Gastrocnemius medialis (tissue), 4 donors: ENCODE results near the gene PLA2G5. TPM values are rescaled to one million over a fixed set of nuclear protein-coding genes. Genes with fewer than 3 reads are reported as not detected.

ENCODE experiments used
- ATAC-seq, 2 donors: fragments of 150-250 bp; one replicate each; pipeline ENCODE4 v1.9.1; 2016
- DNase-seq, 2 donors: peaks; one replicate each; pipeline ENCODE4 v3.0.0-alpha.2; 2019
- H3K27ac ChIP-seq, 4 donors: fragments of 200-600 bp; sonication (generic); 1 replicate in 1 of 4; 2 replicates in 3 of 4; pipeline ENCODE4 v1.5.1; 2016 to 2018; ENCODE audit warnings: mild to moderate bottlenecking in 2 of 4, moderate library complexity in 1 of 4
- H3K27me3 ChIP-seq, 3 donors: fragments of 200-600 bp; sonication (generic) in 2 of 3; 1 replicate in 1 of 3; 2 replicates in 2 of 3; pipeline versions ENCODE4 v1.5.1 to v1.6.0; 2016 to 2019; ENCODE audit warnings: mild to moderate bottlenecking in 1 of 3, moderate library complexity in 1 of 3
- H3K36me3 ChIP-seq, 2 donors: fragments of 200-600 bp; sonication (generic) in 1 of 2; one replicate each; pipeline ENCODE4 v1.5.1; 2017 to 2018
- H3K4me1 ChIP-seq, 2 donors: fragments of 200-600 bp; sonication (generic) in 1 of 2; one replicate each; pipeline ENCODE4 v1.5.1; 2016 to 2017; ENCODE audit warnings: mild to moderate bottlenecking in 2 of 2
- H3K4me3 ChIP-seq, 4 donors: fragments of 200-600 bp; sonication (generic) in 3 of 4; 1 replicate in 1 of 4; 2 replicates in 3 of 4; pipeline ENCODE4 v1.5.1; 2016 to 2019; ENCODE audit warnings: mild to moderate bottlenecking in 2 of 4
- H3K9me3 ChIP-seq, 3 donors: fragments of 200-600 bp; sonication (generic) in 2 of 3; 1 replicate in 1 of 3; 2 replicates in 2 of 3; pipeline ENCODE4 v1.5.1; 2016 to 2019
- POLR2A ChIP-seq, 2 donors: fragments of 450-650 bp; IDR thresholded peaks; one replicate each; pipeline ENCODE4 v1.6.1; 2017; ENCODE audit warnings: antibody characterized with exemption in 2 of 2, mild to moderate bottlenecking in 2 of 2, moderate library complexity in 2 of 2
- in situ Hi-C, 4 donors: fragments of 200-750 bp; cut with MboI; loops; one replicate each; pipeline versions ENCODE4 v1.15.0 to v1.8.0; 2017; ENCODE audit warnings: low sequenced_read_pairs in 4 of 4
- intact Hi-C: fragments of 100-400 bp; cut with DNase I; formaldehyde crosslinking; loops from one replicate; pipeline ENCODE4 v1.15.1; 2023; ENCODE audit warnings: low total_unique reads
- total RNA-seq, 4 donors: library from RNA; depleted of rRNA; stranded (reverse); fragments of >200 nt; gene quantifications; one replicate each; pipeline versions ENCODE4 v1.1.0 to v1.2.3, GENCODE V29; 2016
- TF ChIP-seq, protein P1 (sequence below), 5 experiments: fragments of 450-650 bp in 3 of 5; fragments of 200-600 bp in 2 of 5; sonication (generic) in 2 of 5; IDR thresholded peaks in 4 of 5; conservative IDR thresholded peaks in 1 of 5; 1 replicate in 4 of 5; 2 replicates in 1 of 5; pipeline ENCODE4 v1.5.1; 2016 to 2019; ENCODE audit warnings: antibody characterized with exemption in 5 of 5, mild to moderate bottlenecking in 3 of 5, moderate library complexity in 3 of 5

Gene PLA2G5
- total RNA-seq, 4 donors from 2014 or later: not detected

DNA sequence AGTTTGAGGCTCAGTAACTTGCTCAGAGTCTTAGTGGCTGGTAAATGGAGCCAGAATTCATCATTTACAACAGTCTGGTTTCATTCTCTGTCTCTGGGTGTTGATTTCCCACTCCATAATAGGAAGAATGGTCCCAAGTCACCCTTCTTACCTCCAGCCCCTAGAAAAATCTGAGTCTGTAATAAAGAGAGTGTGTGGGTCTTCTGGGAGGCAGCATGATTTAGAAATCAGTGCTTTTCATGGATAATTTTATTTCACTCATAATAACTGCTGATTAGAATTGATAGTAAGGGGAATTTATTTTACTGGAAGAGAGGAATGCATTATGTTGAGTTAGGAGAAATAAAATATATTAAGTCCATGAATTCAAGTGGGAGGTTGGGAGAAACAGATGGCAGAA lies 47.2 kb downstream of the PLA2G5 start:
- intact Hi-C loops (no loop called here), in situ Hi-C loops (no loop called here)
- no peaks in the 10 kb centered on the region for H3K4me1 ChIP-seq
- DNase-seq (no peak), ATAC-seq (no peak)
- no peak overlapping the region for H3K4me3 ChIP-seq
- no peaks in the 10 kb centered on the region for H3K9me3 ChIP-seq
- H3K27me3 ChIP-seq: peaks cover 0 to 3% (median 0%) of the 10 kb centered on the region in 3 donors
- no peak for TF ChIP-seq POLR2A (IDR thresholded peaks at IDR 0.05)
- TF ChIP-seq, protein P1, sequence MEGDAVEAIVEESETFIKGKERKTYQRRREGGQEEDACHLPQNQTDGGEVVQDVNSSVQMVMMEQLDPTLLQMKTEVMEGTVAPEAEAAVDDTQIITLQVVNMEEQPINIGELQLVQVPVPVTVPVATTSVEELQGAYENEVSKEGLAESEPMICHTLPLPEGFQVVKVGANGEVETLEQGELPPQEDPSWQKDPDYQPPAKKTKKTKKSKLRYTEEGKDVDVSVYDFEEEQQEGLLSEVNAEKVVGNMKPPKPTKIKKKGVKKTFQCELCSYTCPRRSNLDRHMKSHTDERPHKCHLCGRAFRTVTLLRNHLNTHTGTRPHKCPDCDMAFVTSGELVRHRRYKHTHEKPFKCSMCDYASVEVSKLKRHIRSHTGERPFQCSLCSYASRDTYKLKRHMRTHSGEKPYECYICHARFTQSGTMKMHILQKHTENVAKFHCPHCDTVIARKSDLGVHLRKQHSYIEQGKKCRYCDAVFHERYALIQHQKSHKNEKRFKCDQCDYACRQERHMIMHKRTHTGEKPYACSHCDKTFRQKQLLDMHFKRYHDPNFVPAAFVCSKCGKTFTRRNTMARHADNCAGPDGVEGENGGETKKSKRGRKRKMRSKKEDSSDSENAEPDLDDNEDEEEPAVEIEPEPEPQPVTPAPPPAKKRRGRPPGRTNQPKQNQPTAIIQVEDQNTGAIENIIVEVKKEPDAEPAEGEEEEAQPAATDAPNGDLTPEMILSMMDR (IDR thresholded peaks at IDR 0.05 in 4 of 5, conservative IDR thresholded peaks at IDR 0.05 in 1 of 5): no peak
- no peak overlapping the region for H3K27ac ChIP-seq
- H3K36me3 ChIP-seq: no peaks in the 10 kb centered on the region

DNA sequence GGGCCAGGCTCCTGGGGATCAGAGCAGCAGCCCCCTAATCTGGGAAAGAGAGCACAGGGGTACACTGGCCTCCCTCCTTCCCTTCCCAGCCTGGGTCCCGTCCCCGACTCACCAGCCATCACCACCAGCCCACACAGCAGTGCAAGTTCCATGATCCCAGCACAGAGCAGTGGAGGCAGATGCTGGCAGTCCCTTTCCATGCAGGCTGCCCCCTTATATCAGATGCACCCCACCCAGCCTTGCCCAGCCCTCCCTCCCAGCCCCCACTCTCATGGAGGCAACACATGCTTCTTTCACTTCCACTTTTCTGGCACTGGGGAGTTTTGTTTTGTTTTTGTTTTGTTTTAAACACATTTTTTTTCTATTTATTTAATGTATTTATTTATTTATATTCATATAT lies 49.4 kb downstream of the PLA2G5 start, which contains the start of gene PLA2G2D:
Gene PLA2G2D (minus strand): TSS at position 190 of the 400 bp plus-strand sequence. CDS start 38 bp downstream, at position 152.
- DNase-seq: no peak
- ATAC-seq: no peak

DNA sequence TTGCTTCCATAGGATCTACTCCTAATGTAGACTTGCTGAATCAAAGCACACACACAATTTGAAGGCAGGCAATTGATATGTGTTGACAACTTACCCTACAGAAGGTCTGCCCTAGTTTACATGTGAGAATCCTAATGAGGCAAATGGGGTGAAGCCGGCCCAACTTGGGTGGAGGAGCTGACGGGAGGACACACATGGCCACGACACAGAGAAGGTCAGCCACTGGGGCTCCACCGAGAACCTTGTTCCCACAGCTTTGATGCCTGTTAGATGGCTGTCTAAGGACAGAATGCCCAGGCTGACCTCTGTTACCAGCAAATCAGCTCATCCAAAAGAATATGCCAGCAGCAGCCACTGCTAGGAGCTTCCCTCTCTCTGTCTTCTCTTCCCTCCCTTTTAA lies 50.8 kb downstream of the PLA2G5 start:
- Histone ChIP-seq H3K9me3 (no peaks in the 10 kb centered on the region), H3K4me1 (no peaks in the 10 kb centered on the region), H3K27ac (no peak overlapping the region), H3K27me3 (peaks cover 0 to 3% (median 0%) of the 10 kb centered on the region in 3 donors), H3K4me3 (no peak overlapping the region), H3K36me3 (no peaks in the 10 kb centered on the region)
- no peak for DNase-seq
- intact Hi-C loops: no loop called here
- TF ChIP-seq, protein P1 (IDR thresholded peaks at IDR 0.05 in 4 of 5, conservative IDR thresholded peaks at IDR 0.05 in 1 of 5): no peak
- TF ChIP-seq POLR2A (IDR thresholded peaks at IDR 0.05): no peak
- ATAC-seq: no peak
- in situ Hi-C loops: no loop called here

More for the DNA sequence above, 49.4 kb downstream of the PLA2G5 start, which contains the start of gene PLA2G2D:
- H3K36me3 ChIP-seq: no peaks in the 10 kb centered on the region
- no peaks in the 10 kb centered on the region for H3K9me3 ChIP-seq
- H3K4me1 ChIP-seq: no peaks in the 10 kb centered on the region
- TF ChIP-seq, protein P1 (IDR thresholded peaks at IDR 0.05 in 4 of 5, conservative IDR thresholded peaks at IDR 0.05 in 1 of 5): no peak
- TF ChIP-seq POLR2A (IDR thresholded peaks at IDR 0.05): no peak
- intact Hi-C loops (no loop called here), in situ Hi-C loops (no loop called here)
- H3K27me3 ChIP-seq: peaks cover 0 to 3% (median 2%) of the 10 kb centered on the region in 3 donors
- no peak within 1 kb of the TSS for H3K27ac ChIP-seq
- H3K4me3 ChIP-seq: no peak within 1 kb of the TSS

DNA sequence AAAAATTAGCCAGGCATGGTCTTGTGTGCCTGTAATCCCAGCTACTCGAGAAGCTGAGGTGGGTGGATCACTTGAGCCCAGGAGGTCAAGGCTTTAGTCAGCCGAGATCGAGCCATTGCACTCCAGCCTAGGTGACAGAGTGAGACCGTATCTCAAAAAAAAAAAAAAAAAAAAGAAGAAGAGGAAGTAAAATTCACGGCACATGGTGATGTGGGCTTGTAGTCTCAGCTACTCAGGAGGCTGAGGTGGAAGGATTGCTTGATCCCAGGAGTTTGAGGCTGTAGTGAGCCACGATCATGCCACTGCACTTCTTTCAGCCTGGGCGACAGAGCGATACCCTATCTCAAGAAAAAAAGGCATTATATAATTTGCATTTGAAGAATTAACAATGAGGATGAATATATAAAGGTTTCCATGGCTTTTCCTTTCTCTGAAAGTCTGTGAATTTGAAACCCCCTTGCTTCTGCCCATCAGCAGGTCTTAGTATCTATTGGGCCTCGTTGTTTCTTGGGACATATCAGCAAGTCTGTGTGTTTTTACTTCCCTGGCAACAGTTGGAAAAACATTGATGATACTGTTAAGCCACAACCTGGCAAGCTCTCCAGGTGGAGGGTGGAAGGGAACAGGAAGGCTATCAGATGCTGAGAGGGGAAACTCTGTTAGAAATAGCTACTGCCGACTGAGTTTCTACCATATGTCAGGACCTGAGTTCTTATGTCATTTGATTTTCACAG lies 53.9 kb downstream of the PLA2G5 start:
- DNase-seq: no peak

More for the DNA sequence above, 53.9 kb downstream of the PLA2G5 start:
- intact Hi-C loops: loop anchor here (2.0 kb wide), 1 partner anchor 29 kb away; no protein-coding TSS in a partner anchor
- ATAC-seq: no peak
- TF ChIP-seq, protein P1 (IDR thresholded peaks at IDR 0.05 in 4 of 5, conservative IDR thresholded peaks at IDR 0.05 in 1 of 5): no peak
- TF ChIP-seq POLR2A (IDR thresholded peaks at IDR 0.05): no peak
- Histone ChIP-seq H3K27ac (no peak overlapping the region), H3K4me1 (no peaks in the 10 kb centered on the region), H3K36me3 (no peaks in the 10 kb centered on the region), H3K9me3 (no peaks in the 10 kb centered on the region), H3K27me3 (peaks cover 0 to 3% (median 0%) of the 10 kb centered on the region in 3 donors), H3K4me3 (no peak overlapping the region)
- in situ Hi-C loops: no loop called here
